ENCODE measurements around the gene LYSMD4.
"Not testable (repeated sequence)": the region's sequence is repeated elsewhere in the genome, so short reads cannot be mapped to it uniquely, and the experiment has no call there.

LYSMD4 gene

DNA sequence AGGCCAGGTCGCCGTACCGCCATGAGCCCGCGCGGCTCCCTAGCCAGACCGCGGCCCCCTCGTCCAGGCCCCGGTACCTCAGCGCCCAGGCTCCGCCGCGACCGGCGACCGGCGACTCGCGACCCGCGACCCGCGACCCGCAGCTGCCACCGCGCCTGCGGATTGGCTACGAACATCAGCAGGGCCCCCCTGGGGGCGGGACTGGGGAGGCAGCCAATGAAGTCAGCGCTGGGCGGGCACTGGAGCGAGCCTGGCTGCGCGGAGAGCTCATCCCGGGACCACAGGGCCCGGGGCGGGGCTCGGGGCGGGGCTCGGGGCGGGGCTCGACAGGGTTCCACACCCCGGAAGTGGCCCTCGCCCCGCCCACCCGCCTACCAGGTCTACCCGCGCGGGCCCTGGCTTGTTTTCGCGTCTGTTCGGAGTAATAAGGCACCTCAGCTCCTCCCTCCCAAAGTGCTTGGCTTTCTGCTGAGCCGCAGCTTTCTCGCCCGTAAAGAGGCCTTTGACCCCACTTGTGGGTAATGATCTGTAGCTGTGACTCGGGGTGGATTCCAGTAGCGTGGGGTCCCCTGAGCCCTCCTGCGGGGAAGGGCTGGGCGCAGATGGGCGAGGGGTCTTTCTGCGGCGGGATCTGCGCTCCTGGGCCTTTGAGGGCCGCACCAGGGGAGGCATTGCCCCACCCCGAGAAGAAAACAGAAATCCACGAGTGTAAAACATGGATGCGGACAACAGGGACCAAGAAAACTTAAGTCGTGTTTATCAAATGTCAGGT lies at the start of gene LYSMD4:
Gene LYSMD4 (minus strand): TSS at position 170 of the 772 bp plus-strand sequence. CDS start 1,438 bp downstream, outside the sequence.
- DNase-seq: peak; percentile 99

DNA sequence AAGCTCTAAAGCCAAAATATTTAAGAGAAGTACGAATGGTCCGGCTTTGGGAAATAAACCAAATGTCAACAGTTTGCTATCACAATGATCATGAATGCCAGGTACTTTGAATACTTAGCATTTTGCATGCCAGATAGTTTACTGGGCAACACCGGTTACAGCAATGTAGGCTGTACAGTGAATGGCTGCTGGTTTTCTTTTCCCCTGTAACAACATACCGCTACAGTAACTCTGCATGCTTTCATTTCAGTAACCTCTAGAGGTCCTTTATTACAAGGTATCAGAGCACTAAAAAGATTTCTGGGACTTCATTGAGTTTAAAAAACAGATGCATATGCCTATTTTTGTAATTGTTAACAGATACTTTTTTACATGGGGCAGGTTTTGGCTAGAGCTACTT lies 48.8 kb upstream of the LYSMD4 start:
- DNase-seq: not testable (repeated sequence)

DNA sequence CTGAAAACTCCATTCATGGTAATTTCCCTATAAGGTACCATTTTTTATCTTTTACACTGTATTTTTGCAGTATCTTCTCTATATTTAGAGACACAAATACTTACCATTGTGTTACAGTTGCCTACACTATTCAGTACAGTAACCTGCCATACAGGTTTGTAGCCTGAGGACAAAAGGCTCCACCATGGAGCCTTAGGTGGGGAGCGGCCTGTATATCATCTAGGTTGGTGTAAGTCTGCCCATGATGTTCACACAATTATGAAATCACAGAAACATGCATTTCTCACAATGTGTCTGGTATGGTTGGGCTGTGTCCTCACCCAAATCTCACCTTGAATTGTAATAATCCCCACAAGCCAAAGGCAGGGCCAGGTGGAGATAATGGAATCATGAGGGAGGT lies 43.9 kb upstream of the LYSMD4 start:
- DNase-seq: no peak

DNA sequence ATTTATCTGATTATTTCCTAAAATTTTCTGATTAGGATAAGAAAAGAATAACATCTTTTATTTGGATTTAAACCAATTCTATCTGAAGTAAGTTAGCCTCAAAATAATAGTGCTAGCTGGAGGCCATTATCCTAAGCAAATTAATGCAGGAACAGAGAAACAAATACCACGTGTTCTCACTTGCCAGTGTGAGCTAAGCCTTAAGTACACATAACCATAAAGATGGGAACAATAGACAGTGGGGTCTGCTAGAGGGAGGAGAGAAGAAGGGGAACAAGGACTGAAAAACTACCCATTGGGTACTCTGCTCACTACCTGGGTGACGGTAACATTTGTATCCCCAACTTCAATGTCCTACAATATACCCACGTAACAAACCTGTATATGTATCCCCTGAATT lies 31.3 kb upstream of the LYSMD4 start:
- no peak for DNase-seq

DNA sequence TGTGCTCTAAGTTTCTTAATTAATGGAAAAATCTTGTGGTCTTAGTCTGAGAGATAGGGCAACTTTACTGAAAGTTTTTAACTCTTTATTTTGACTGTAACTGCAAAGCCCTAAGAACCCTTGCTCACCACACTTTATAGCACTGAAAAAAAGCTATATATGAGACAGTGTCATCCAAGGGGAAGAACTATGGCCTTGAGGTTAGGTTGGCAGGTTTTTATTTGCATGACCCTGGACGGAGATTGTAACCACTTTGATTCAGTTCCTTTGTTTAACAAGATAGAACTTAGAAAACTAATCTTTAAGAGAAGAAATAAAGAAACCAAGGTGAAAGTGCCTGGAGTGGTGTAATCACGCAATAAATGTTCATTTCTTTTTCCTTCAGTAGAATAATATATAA lies 30.6 kb upstream of the LYSMD4 start:
- no peak for DNase-seq

DNA sequence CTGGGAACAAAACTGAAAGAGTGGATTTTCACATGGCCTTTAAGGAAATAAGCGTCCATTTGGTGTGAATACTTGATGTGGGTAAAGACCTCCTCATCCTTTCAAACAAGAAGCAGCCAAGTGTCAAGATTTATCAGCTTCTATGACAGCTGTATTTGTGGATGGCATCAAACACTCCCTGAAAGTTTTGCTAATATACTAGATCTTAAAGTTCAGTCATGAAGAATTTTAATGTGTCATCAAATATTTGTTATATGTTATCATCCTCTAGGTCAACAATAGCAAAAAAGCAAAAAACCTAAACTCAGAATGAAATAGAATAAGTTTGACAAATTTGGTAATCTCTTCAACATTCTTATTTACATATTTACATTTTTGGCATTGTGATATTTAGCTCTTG lies 29.1 kb upstream of the LYSMD4 start:
- no peak for DNase-seq

DNA sequence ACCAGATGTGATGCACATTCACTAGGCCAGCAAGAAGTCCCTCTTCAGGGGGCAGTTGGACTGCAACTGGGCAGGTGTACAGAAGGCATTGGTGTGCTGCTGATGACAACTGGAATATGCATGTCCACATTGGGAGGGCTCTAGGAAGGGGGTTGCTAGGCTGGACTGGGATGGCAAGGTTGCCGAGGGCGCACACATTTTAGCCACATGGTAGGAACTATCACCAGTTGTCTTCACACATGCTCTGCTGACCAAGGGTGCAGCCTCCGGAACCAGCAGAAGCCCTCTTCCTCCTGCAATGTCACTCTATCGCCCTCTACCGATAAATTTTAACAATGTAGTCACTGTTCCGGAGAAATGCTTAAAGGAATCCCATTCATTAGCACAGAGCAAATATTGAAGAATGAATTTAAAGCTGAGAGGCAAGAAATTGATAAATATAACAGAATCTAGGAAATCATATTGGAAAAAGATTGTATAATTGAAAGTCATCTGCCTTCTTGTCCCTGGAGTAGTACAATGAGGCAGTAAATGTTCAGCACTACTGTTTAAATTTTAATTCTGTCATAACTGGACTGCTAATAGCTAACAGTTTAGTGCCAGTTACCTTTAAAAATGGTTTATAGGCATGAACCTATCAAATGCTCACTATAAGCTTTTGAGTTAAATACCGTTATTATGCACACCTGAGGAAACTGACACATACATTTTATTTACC lies 22.6 kb upstream of the LYSMD4 start:
- peak; percentile 52 for DNase-seq

DNA sequence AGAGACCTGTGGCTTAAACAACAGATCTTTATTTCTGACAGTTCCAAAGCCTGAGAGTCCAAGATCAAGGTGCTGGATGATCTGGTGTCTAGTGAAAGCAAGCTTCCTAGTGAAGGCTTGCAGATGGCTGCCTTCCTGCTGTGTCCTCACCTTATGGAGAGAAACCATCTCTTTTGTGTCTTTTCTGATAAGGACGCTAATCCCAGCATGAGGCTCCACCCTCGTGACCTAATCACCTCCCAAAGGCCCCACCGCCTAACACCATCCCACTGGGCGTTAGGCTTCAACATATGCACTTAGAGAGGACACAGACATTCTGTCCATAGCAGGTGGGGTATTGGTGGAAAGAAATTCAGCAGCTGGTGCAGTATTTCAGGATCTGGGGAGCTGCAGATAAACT lies 19.8 kb upstream of the LYSMD4 start:
- no peak for DNase-seq

DNA sequence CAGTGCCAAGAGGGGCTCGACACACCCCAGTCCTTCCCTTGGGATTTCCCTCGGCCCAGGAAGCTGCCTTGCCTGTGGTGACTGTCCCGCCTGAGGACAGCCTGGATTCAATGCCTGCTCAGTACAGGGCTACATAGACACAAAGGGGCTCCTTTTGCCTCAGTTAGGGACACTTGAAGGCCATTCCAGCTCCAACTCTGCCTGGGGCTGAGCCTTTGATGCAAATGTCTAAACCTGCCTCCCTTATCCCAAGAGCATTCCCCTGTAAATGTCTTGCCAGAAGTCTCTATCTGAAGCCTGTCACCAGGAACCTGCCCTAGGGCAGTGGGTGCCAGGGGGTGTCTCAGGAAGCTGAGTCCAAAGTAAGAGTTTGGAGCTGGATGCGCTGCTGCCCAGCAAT lies 19.3 kb upstream of the LYSMD4 start:
- DNase-seq: no peak

DNA sequence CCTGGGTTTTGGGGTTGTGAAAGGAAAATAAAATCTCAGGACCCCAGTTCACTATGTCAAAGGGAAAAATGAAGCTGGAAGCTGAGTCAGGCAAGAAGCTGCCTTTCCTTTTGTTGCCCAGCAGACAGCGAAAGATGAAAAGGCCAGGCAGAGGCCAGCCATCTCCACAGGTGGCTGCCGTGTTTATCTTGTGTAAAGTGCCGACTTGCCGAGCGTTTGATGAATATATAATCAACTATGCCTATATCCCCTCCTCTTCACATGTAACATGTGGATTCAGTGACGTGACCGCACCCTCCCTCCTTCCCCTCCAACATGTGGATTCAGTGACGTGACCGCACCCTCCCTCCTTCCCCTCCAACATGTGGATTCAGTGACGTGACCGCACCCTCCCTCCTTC lies 17.1 kb upstream of the LYSMD4 start:
- not testable (repeated sequence) for DNase-seq

DNA sequence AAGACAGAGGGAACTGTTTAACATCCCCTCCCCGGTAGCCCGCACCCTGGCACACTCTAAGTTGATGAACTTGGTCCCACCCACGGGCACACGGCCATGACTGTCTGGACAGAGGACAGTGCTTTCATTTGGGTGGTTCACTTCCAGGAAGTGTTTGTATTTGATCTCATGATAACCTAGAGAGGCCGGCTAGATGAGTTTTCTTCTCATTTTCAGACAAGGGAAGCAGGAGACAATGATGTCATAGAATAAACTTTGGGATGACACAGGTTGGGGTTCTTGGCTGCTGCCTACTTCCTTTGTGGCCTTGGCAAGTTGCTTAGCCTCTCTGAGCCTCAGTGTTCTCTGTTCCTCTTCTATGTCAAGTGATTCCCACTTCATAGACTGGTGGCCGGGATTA lies 16.1 kb upstream of the LYSMD4 start:
- DNase-seq: no peak

DNA sequence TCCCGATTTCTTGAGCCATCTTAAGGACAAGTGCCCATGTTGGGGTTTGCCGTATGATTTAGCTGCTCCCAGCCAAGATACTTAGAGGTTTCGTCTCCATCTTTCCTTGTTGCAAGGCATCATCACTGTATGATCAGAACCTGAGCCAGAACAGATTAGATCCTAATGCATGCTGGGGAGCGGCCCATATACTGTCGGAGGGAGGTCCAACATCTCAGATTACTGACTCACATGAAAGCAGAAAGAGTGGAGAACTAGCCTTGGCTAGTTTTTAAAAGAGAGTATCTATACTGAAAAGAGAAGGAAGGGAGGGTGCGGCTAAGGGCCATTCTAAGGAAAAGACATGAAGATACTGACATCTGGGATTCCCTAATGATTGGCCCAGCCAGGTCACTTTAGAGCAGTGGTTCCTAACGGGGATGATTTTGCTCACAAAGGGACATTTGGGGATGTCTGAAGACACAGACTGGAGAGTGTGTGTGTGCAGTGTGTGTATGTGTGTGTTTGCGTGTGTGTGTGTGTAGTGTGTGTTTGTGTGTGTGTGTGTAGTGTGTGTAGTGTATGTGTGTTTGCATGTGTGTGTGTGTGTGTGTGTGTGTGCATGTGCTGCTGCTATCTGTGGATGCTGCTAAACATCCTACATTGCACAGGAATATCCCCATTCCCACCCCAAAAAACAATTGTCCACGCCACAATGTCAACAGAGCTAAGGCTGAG lies 12.3 kb upstream of the LYSMD4 start:
- DNase-seq: no peak

DNA sequence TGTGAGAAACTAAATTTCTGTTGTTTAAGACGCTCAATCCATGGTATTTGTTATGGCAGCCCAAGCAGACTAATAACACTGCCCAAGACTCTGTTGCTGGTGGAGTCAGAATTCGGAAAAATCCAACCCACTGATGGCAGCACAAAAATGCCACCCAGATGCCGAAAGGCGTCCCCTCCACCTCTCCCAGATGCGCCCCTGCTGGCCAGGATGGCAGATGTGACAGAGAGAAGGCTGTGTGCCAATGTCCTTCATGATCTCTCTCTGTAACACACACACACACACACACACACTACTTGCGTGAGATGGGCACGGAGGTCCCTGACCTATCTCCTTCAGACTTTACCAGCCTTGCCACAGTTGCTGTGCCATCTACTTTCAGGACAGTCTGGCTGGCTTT lies 10.9 kb upstream of the LYSMD4 start:
- DNase-seq: no peak

DNA sequence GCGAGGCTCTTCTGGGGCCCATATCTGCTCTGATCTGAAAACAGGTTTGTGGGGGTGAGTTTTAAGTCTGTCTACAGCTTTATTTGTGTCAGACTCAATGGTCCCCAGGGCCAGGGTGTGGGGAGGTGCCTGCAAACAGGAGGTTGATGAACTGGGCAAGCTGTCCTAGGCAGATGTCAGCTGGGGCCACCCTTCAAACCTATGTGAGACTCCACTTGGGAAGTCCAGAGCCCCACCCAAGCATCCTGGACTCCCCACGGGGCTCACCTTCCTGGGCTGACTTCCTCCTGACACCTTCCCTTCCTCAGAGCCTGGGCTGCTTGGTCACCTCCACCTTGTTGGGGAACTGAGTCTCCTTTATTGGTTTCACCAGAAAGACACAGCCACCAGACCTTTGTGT lies 8.6 kb upstream of the LYSMD4 start:
- DNase-seq: no peak

DNA sequence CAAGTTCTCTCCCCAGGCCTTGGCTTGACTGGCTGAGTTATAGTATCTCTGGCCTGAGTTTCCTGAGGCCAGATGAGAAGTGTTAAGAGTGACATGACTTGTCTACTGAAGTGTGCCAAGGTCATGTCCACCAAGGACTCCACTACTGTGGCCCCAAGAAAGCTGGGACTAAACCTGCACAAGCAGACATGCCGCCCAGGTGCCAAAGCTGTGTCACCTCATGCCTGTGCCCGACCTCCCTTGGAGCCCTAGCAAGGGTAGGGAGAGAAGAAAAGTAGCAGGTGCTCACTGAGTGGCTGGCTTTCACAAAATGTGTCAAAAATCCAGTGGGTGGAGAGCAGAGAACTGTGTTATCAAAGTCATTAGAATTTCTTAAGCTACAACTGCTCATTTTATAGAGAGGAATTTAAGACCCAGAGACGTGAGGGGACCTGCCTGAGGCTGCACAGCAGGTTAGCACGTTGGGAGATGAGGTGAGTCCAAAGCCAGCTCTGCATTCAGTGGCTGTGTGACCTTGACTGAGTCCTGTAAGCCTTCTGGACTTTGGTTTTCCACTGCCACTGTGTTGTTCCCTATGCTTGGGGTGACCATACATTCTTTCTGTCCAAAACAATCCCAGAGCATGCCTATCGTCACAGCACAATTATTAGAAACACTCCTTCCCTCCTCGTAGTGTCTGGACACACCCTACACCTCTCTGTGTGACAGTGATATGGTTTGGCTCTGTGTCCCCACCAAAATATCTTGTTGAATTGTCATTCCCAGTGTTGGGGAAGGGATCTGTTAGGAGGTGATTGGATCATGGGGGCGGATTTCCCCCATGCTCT lies 5.0 kb upstream of the LYSMD4 start:
- DNase-seq: no peak

DNA sequence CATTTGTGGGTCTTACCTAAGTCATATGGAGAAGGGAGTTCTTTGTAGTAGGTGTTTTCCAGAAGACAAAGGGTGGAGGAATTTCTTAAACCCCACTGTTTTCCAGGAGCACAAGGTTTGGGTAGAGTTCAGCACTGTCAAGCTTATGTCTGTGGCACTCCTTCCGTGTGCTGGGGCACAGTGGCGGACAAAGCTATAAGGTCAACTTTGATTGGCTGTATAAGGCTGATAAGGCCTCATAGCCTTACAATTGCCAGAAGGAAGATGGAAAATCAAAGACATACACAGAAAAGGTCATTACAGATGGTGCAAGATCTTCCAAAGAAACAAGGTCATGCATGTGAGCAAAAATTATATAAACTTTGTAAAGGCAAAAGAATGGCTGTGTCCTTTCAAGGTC lies 3.5 kb upstream of the LYSMD4 start:
- DNase-seq: no peak

DNA sequence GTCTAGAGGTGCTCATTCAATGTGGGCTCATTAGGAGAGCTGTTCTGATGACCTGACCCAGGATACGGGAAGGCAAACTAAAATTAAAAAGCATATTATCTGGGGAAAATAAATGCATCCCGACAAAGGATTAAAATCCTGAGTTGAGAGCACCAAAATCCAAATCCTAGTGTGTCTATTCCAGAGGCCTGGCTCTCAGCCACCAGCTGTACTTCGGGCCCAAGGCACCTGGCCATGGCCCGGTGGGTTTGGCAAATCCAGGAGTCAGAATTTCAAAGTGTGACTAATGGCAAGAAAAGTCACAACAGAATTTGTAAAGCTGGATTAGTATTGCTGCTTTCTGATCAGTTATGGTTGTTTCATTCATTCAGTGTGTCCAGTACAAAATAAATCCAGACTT lies 2.6 kb upstream of the LYSMD4 start:
- no peak for DNase-seq

DNA sequence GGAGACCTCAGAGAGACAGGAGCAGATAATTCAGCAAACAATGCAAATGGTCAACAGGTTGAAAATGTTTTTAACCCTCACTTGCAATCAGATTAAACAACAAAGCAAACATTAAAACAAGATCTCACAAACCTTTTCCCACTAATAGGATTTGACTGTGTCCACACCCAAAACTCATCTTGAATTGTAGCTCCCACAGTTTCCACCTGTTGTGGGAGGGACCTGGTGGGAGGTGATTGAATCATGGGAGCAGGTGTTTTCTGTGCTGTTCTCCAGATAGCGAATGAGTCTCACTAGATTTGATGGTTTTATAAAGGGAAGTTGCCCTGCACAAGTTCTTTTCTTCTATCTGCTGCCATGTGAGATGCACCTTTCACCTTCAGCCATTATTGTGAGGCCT lies 1.3 kb upstream of the LYSMD4 start:
- DNase-seq: no peak

DNA sequence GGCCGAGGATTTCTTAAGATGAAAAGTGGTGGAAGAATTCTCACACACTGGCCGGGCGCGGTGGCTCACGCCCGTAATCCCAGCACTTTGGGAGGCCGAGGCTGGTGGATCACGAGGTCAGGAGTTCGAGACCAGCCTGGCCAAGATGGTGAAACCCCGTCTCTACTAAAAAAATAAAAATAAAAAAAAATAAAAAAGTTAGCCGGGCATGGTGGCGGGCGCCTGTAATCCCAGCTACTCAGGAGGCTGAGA lies 729 bp upstream of the LYSMD4 start:
- not testable (repeated sequence) for DNase-seq

DNA sequence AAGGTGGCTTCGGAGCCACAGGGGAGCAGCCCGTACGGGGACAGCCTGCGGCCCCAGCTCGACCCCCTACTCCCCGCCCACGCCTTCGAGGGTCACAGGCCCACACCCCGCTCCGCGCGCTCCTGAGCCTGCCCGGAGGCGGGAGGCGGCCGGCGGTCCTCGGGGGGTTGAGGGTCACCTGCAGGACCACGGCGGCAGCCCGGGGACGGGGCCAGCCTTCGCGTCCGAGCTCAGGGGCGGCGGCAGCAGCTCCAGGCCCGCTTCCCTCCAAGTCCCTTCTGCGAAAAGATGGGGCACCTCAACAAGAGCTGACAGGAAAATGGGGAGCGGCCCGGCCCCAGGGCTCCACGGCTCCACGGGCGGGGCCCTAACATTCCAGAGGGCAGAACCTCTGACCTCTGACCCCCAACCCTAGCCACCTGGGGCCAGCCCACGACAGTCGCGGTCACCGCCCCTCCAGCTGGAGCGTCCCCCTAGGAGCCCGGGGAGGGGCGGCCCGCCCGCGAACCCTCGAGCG lies 428 bp downstream of the LYSMD4 start:
- no peak for DNase-seq

DNA sequence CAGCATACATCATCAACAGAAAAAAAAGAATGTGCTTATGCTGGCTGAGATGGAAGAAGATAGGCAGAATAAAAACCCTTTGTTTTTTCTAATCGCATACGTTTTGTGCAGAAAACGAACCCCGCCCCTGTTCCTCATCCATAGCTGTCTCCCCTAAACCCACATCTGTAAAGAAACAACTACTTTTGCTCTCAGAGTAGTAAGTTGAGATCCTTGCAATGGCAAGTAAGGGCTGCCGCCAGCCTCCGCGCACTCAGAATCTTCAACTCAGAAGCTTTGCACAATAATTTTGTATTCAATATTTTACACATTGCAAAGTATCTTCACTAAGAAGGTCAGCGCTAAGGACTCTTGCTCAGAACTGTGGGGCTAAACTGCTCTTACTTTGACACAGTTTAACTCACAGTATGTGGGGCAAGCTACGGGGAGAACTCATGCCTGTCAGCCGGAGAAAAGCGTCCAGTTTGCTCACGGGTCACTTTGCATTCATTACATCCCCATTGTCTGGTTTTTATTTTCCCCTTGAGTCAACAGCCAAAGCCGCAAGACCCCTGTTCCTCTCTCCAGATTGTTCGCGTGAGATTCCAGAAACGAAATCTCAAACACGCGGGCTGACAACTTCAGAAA lies 1.0 kb downstream of the LYSMD4 start:
- no peak for DNase-seq

DNA sequence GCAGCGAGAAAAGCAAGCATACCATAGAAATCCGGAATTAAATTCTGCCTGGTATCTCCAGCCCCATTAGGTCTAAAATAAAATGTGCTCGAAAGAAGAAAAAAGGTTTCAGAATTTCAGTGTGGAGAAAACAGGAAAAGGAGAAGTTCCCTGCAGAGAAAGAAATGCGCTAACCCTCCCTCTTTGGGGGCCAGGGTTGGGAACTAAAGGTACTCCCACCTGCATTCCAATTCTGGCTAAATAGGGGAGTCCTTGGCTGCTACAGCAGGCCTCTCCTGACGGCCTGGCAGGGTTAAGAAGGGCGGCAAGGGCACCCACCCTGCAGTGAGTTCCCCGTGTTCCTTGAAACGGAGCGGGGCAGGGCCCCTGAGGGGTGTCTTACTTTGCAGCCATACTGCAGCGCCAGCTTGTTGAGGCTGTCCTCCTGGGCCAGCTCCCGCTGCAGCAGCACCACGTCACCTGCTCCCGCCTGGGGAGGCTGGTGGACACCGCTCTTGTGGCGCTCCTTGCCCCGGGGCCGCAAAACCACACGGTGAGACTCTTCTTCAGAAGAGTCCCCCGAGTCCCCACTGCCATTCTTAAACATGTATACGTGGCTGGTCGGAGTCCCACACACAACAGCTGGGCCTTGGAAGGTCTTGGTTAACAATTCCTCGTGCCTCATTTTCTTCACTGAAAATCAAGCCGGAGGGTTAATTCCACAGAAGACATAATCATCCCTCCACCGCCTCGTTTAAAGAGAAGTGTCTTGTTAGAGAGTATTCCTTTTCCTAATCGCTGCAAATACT lies 1.7 kb downstream of the LYSMD4 start:
- DNase-seq: no peak
